Uterine smooth muscle cell (primary cell): ENCODE measurements around the gene PURA. TPM values are rescaled to one million over a fixed set of nuclear protein-coding genes. Genes with fewer than 3 reads are reported as not detected.

Experiments used
- total RNA-seq: library from RNA; depleted of rRNA; stranded (reverse); fragments of >200 nt; gene quantifications from 2 replicates; pipeline ENCODE4 v1.2.3, GENCODE V29; 2014

The PURA gene
- 13.8 and 22.7 TPM in 2 replicates for total RNA-seq

GRCh38 chr5:140113699-140114263 is at the start of gene PURA:
PURA (plus strand) TSS chr5:140114109; CDS start chr5:140114182, 73 bp downstream.

GRCh38 chr5:140125637-140126036 is 11.7 kb downstream of the PURA start, which contains the start of gene IGIP:
IGIP (plus strand) TSS chr5:140125937; CDS start chr5:140128477, 2,540 bp downstream.

GRCh38 chr5:140174465-140175366 is 60.8 kb downstream of the PURA start, which contains the start of gene CYSTM1:
CYSTM1 (plus strand) TSS chr5:140175188; CDS start chr5:140194466, 19,278 bp downstream.

Other genes with a start within 250 kb of the PURA start
- gene NRG2, start 70.8 kb upstream of the PURA start, total RNA-seq: 0.37 and 0.77 TPM in 2 replicates
- gene IGIP, start 11.8 kb downstream of the PURA start, total RNA-seq: 8.2 and 15.2 TPM in 2 replicates
- gene CYSTM1, start 61.1 kb downstream of the PURA start, total RNA-seq: 9.1 and 20.1 TPM in 2 replicates
- gene PFDN1, start 189.0 kb downstream of the PURA start, total RNA-seq: 44.2 and 75.5 TPM in 2 replicates
- 6.0 and 12.4 TPM in 2 replicates for gene HBEGF, start 232.5 kb downstream of the PURA start, total RNA-seq
- not detected in 2 replicates for gene SLC4A9, start 246.1 kb downstream of the PURA start, total RNA-seq